HG03457 (cell line): ENCODE measurements around the gene TTLL12.

ENCODE experiments used
- ATAC-seq: cut with Tn5 transposase; IDR thresholded peaks from one replicate; pipeline ENCODE4 v1.9.1; 2021; ENCODE audit warnings: moderate number of reproducible peaks; ENCODE audit not compliant: unreplicated experiment

TTLL12 gene

DNA sequence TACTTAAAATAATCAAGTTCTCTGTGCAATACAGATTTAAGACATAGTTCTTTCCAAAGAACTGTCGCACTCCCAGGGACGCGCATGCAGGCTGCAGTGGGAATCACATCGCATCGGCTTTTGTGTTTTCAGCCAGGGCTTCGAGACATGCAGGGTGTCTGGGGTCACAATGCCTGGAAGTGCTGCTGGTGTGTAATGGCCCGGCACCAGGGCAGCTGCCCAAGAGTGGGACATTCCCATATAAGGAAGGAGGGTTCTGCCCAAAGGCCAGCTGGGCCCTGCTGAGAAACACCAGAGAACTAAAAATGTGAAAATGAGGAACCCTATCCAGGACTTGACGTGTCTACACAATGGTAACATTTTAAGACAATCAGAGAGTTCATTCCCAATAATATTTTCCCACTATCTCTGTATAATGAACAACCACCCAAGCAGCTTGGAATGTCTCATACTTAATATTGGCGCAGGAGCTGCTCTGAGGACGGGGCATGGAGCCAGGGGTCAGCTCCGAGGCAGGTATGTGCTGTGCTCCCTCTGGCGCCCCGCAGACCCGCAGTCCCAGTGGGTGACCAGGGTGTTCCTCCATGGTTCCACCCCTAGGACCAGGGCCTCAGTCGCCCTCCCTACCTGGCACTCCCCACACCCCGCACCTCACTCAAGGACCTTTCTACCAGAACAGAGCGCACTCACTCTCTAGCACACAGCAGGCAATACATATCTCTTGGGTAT, 55.0 kb downstream of the TTLL12 start:
- ATAC-seq: no peak

DNA sequence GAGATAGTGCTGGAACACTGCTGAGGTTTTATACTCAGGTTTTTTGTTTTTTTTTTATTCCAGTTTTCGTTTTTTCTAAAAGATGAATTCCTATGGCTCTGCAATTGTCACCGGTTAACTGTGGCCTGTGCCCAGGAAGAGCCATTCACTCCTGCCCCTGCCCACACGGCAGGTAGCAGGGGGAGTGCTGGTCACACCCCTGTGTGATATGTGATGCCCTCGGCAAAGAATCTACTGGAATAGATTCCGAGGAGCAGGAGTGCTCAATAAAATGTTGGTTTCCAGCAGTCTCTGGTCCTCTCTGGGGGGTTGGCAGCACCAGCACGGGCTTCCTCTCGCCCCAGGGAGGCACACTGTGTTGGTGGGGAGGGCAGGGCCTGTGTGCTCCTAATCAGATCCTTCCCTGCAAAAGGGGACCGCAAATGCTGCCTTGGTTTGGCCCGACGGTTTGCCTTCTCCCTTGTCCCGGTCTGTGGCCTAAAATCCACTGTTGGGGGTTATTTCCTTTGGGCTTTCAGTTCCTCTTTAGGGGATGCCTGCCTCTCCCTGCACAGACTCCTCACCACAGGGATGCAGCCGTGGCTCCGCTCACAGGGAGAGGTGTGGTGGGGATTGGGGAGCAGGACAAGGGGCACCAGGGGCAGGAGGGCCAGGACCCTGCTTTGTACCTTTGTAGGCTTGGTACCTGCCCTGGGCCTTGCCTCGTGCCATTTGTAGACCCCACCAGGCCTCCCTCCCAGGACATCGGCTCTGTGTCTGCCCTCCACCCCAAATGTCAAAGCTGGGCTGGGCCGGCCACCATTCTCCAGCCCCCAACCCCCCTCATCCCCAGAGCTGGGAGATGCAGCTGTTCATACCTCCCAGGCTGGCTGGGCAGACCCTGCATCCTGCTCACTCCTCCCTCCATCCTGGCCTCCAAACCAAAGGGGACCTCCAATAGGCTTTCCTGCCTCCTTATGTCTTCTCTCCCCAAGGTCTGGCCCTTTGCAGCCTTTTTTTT, 57.2 kb downstream of the TTLL12 start:
- no peak for ATAC-seq

- no peak for ATAC-seq
Observed at GRCh38 chr22:43128928-43129424, 58.0 kb downstream of the TTLL12 start.

GRCh38 chr22:43128116-43128515, 58.8 kb downstream of the TTLL12 start:
- ATAC-seq: no peak

GRCh38 chr22:43127166-43127908, 59.6 kb downstream of the TTLL12 start:
- no peak for ATAC-seq

DNA sequence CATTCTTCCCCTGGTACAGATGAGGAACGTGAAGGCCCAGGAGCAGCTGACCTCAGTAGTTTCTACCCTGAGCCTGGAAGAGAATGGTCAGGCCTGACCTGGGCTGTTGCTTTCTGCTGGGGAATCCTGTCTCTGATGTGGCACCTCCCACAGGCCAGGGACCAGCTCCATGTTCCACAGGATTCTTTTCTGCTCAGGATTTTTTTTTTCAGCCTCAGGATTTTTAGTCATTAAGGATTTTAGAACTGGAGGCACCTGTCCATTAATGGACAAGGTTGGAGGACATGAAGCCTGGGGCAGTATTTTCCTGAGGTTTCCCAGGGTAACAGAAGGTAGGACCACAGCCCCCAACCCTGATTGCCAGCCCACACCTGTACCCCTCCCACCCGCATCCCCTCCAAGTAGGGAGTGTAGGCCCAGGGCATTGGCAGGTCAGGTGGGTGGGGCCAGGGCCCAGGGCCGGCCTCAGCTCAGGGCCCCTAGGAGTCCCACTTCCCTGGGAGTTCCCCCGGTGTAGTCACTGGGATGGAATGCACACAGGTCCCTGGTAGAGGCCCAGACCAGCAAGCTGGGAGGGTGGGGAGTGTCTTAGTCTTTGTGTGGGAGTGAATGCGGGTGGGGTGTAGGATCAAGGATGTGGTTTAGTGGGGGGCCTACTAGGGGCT, 60.3 kb downstream of the TTLL12 start:
- ATAC-seq: no peak

GRCh38 chr22:43118953-43119458, 67.9 kb downstream of the TTLL12 start:
- no peak for ATAC-seq

- ATAC-seq: no peak
Observed at GRCh38 chr22:43118024-43118849, 68.7 kb downstream of the TTLL12 start.

DNA sequence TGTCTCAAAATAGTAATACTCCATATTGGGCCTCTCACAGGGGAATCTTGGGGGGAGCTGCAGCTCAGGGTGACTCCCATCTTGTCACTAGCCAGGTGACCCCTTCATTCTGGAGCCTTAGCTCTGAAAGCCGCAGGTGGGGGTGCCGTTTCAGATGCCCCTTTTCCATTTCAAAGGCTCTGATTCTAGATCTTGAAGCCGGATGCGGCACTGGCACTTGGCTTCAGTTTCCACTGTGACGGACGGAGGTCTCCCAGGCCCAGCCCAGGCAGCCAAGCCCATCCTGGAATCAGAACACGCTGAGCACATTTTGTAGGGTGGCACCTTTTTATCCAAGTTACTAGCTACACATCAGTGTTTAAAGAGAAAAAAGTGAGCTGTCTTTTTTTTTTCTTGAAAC, 70.0 kb downstream of the TTLL12 start:
- no peak for ATAC-seq
